PFSK-1 (cell line): ENCODE results near the gene RD3L.

Experiments used
- FOXP2 ChIP-seq: optimal IDR thresholded peaks from 2 replicates; pipeline ENCODE3; 2011; ENCODE audit warnings: borderline replicate concordance, control low read depth, inconsistent platforms; ENCODE audit not compliant: insufficient read depth; ENCODE audit errors: extremely low read length, extremely low read depth
- POLR2AphosphoS5 ChIP-seq: IDR thresholded peaks from 2 replicates; pipeline ENCODE4 v1.6.1; 2012; ENCODE audit warnings: low read depth, mild to moderate bottlenecking, control low read depth, low read length, moderate library complexity
- TAF1 ChIP-seq: IDR thresholded peaks from 2 replicates; pipeline ENCODE4 v1.6.1; 2012; ENCODE audit warnings: low read length, control low read depth, borderline replicate concordance; ENCODE audit not compliant: insufficient read depth
- TF ChIP-seq, protein P1 (sequence below), 2 experiments: IDR thresholded peaks; 2 replicates each; pipeline versions ENCODE4 v1.6.1 to v1.8.0; 2011 to 2012; ENCODE audit warnings: low read depth in 2 of 2, low read length in 2 of 2, control low read depth in 1 of 2, inconsistent platforms in 1 of 2, mild to moderate bottlenecking in 1 of 2, moderate library complexity in 1 of 2; ENCODE audit not compliant: insufficient read depth in 1 of 2

GRCh38 chr14:103909531-103910261 lies 32.6 kb downstream of the RD3L start:
- TF ChIP-seq POLR2AphosphoS5 = no peak
- no peak for TF ChIP-seq FOXP2
- TF ChIP-seq, protein P1, sequence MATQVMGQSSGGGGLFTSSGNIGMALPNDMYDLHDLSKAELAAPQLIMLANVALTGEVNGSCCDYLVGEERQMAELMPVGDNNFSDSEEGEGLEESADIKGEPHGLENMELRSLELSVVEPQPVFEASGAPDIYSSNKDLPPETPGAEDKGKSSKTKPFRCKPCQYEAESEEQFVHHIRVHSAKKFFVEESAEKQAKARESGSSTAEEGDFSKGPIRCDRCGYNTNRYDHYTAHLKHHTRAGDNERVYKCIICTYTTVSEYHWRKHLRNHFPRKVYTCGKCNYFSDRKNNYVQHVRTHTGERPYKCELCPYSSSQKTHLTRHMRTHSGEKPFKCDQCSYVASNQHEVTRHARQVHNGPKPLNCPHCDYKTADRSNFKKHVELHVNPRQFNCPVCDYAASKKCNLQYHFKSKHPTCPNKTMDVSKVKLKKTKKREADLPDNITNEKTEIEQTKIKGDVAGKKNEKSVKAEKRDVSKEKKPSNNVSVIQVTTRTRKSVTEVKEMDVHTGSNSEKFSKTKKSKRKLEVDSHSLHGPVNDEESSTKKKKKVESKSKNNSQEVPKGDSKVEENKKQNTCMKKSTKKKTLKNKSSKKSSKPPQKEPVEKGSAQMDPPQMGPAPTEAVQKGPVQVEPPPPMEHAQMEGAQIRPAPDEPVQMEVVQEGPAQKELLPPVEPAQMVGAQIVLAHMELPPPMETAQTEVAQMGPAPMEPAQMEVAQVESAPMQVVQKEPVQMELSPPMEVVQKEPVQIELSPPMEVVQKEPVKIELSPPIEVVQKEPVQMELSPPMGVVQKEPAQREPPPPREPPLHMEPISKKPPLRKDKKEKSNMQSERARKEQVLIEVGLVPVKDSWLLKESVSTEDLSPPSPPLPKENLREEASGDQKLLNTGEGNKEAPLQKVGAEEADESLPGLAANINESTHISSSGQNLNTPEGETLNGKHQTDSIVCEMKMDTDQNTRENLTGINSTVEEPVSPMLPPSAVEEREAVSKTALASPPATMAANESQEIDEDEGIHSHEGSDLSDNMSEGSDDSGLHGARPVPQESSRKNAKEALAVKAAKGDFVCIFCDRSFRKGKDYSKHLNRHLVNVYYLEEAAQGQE (IDR thresholded peaks at IDR 0.05; ENCODE audit: insufficient read depth in 1 of 2, low read depth in 2 of 2, low read length in 2 of 2) = no peak
- TF ChIP-seq TAF1 = no peak
